ENCODE data around the gene MYOZ3. TPM values are rescaled to one million over a fixed set of nuclear protein-coding genes. Genes with fewer than 3 reads are reported as not detected.

Gene MYOZ3
- total RNA-seq, 1 experiment from 2014 or later: not detected

- intact Hi-C loops (cut with micrococcal nuclease): loop anchor here (1.0 to 10.0 kb wide), 3 partner anchors 93 to 198 kb away; partner anchors contain the start of gene IRGM
- H3K27me3 ChIP-seq (ENCODE audit: low read length): no peaks in the 10 kb centered on the region
- no peaks in the 10 kb centered on the region for H3K79me2 ChIP-seq (ENCODE audit: low read length)
- no peaks in the 10 kb centered on the region for H3F3A ChIP-seq (ENCODE audit: low read length, unreplicated experiment)
- H2AFZ ChIP-seq (ENCODE audit: low read length): peak overlapping the region; percentile 94
- H3K4me2 ChIP-seq (ENCODE audit: low read length): peak overlapping the region; percentile 97
- no peaks in the 10 kb centered on the region for H4K20me1 ChIP-seq (ENCODE audit: low read length)
- POLR2A ChIA-PET (ENCODE audit: unreplicated experiment): no interaction called here
- H3K9me2 ChIP-seq (replicated peaks; ENCODE audit: low read length): no peaks in the 10 kb centered on the region
- peak overlapping the region; percentile 73 for H3K4me3 ChIP-seq (ENCODE audit: low read length)
- no peaks in the 10 kb centered on the region for H3K9me3 ChIP-seq (ENCODE audit: low read length)
- H3K9ac ChIP-seq (ENCODE audit: low read length): peak overlapping the region; percentile 67
- ATAC-seq: peak; percentile 76
- no peak overlapping the region for H3K27ac ChIP-seq (ENCODE audit: low read length)
- CTCF ChIA-PET: interaction anchor here (0.9 to 1.1 kb wide), 2 partner anchors 93 to 96 kb away, joined by 3 read pairs; no protein-coding TSS in a partner anchor
- H3K4me1 ChIP-seq (ENCODE audit: insufficient read depth, low read length): peaks cover 6% of the 10 kb centered on the region; the same call in 1 of the 2 replicates
- peak; percentile 78 for DNase-seq
- TF ChIP-seq CTCF (conservative IDR thresholded peaks at IDR 0.05; ENCODE audit: low read depth, low read length): peak; percentile 56
- TF ChIP-seq EZH2phosphoT487 (IDR thresholded peaks at IDR 0.05; ENCODE audit: borderline replicate concordance, low read length): no peak
- H3K36me3 ChIP-seq (ENCODE audit: low read depth, low read length): no peaks in the 10 kb centered on the region
- no TSS peak for BruUV-seq (replicated peaks)
Measured at GRCh38 chr5:150656191-150657132, 4.6 kb upstream of the MYOZ3 start.

GRCh38 chr5:150658121-150658520 lies 2.9 kb upstream of the MYOZ3 start:
- Histone ChIP-seq H3K9ac (ENCODE audit: low read length) (no peak overlapping the region), H3F3A (ENCODE audit: low read length, unreplicated experiment) (no peaks in the 10 kb centered on the region), H3K4me1 (ENCODE audit: insufficient read depth, low read length) (peaks cover under 1% of the 10 kb centered on the region; the same call in 1 of the 2 replicates), H3K9me2 (replicated peaks; ENCODE audit: low read length) (no peaks in the 10 kb centered on the region), H3K4me2 (ENCODE audit: low read length) (no peak overlapping the region), H3K36me3 (ENCODE audit: low read depth, low read length) (no peaks in the 10 kb centered on the region), H3K4me3 (ENCODE audit: low read length) (no peak overlapping the region), H2AFZ (ENCODE audit: low read length) (no peak overlapping the region), H3K79me2 (ENCODE audit: low read length) (no peaks in the 10 kb centered on the region), H4K20me1 (ENCODE audit: low read length) (no peaks in the 10 kb centered on the region), H3K27ac (ENCODE audit: low read length) (no peak overlapping the region), H3K9me3 (ENCODE audit: low read length) (no peaks in the 10 kb centered on the region), H3K27me3 (ENCODE audit: low read length) (no peaks in the 10 kb centered on the region)
- BruUV-seq (replicated peaks): no TSS peak
- TF ChIP-seq EZH2phosphoT487 (IDR thresholded peaks at IDR 0.05; ENCODE audit: borderline replicate concordance, low read length) (no peak), EZH2 (IDR thresholded peaks at IDR 0.05; ENCODE audit: low read length, unreplicated experiment) (no peak), CTCF (conservative IDR thresholded peaks at IDR 0.05; ENCODE audit: low read depth, low read length) (no peak)
- DNase-seq (no peak), ATAC-seq (no peak)
- CTCF ChIA-PET: no interaction called here
- intact Hi-C loops (cut with micrococcal nuclease): loop anchor here (10.0 kb wide), 1 partner anchor 187 kb away; the partner anchor contains the start of gene IRGM
- POLR2A ChIA-PET (ENCODE audit: unreplicated experiment): no interaction called here

All from PC-3 (cell line).